IMR-90 (cell line): Measurements from ENCODE around the gene ITPK1. TPM values are rescaled to one million over a fixed set of nuclear protein-coding genes. Genes with fewer than 3 reads are reported as not detected.

Source experiments
- ATAC-seq: fragments of 200-7000 bp; cut with Tn5 transposase; 2 replicates; pipeline ENCODE4 v1.9.1; 2020; ENCODE audit warnings: low read depth, mild to moderate bottlenecking, moderate library complexity
- BruUV-seq: library from RNA; stranded (reverse); fragments of 400-500 nt; replicated peaks from 2 replicates; lab custom pipeline; 2021; lab: Mats Ljungman, UMichigan
- CTCF ChIA-PET: fragments of 300-600 bp; formaldehyde crosslinking; extraction: SDS; loops from one replicate; lab custom pipeline; 2021; ENCODE audit warnings: antibody characterized with exemption; lab: Yijun Ruan, JAX
- POLR2A ChIA-PET: fragments of 300-600 bp; sonication (Branson Sonifier 250); formaldehyde crosslinking; loops from one replicate; lab custom pipeline; 2022; ENCODE audit warnings: antibody characterized with exemption; ENCODE audit not compliant: unreplicated experiment; lab: Charles Lee
- DNase-seq: peaks from one replicate; pipeline ENCODE4 v3.0.0; 2013
- H2AFZ ChIP-seq: replicated peaks from 2 replicates; pipeline ENCODE3; 2013; ENCODE audit warnings: low read length, mild to moderate bottlenecking; ENCODE audit not compliant: poor library complexity
- H2AK5ac ChIP-seq: 2 replicates; pipeline ENCODE4 v1.6.1; 2013; ENCODE audit warnings: low read depth, low read length, inconsistent platforms
- H2AK9ac ChIP-seq: replicated peaks from 2 replicates; pipeline ENCODE3; 2013; ENCODE audit warnings: mild to moderate bottlenecking, low read depth, low read length, moderate library complexity; ENCODE audit not compliant: poor library complexity
- H2BK120ac ChIP-seq: 2 replicates; pipeline ENCODE4 v1.6.1; 2013; ENCODE audit warnings: low read depth, low read length, inconsistent platforms
- H2BK15ac ChIP-seq: 3 replicates; pipeline ENCODE4 v1.6.1; 2013; ENCODE audit warnings: low read depth, low read length, inconsistent platforms
- H2BK20ac ChIP-seq: 2 replicates; pipeline ENCODE4 v1.6.1; 2013; ENCODE audit warnings: low read depth, mild to moderate bottlenecking, inconsistent platforms, low read length, moderate library complexity
- H2BK5ac ChIP-seq: 2 replicates; pipeline ENCODE4 v1.6.1; 2013; ENCODE audit warnings: mild to moderate bottlenecking, low read depth, low read length, inconsistent platforms; ENCODE audit not compliant: poor library complexity, severe bottlenecking
- H3K14ac ChIP-seq: replicated peaks from 2 replicates; pipeline ENCODE4 v1.6.1; 2013; ENCODE audit warnings: low read depth, low read length, inconsistent platforms
- H3K18ac ChIP-seq: 2 replicates; pipeline ENCODE4 v1.6.1; 2013; ENCODE audit warnings: low read depth, low read length, control low read depth
- H3K23ac ChIP-seq: 2 replicates; pipeline ENCODE4 v1.6.1; 2013; ENCODE audit warnings: low read depth, low read length, inconsistent platforms
- H3K27ac ChIP-seq: 2 replicates; pipeline ENCODE4 v1.5.1; 2013; ENCODE audit warnings: mild to moderate bottlenecking, control low read depth, low read length; ENCODE audit not compliant: insufficient read depth
- H3K27me3 ChIP-seq: 2 replicates; pipeline ENCODE4 v1.6.1; 2013; ENCODE audit warnings: low read length; ENCODE audit not compliant: control insufficient read depth, insufficient read depth
- H3K36me3 ChIP-seq: 2 replicates; pipeline ENCODE4 v1.6.1; 2013; ENCODE audit warnings: low read length, mixed read lengths; ENCODE audit not compliant: control insufficient read depth, insufficient read depth
- H3K4ac ChIP-seq: 2 replicates; pipeline ENCODE4 v1.6.1; 2013; ENCODE audit warnings: low read depth, low read length, inconsistent platforms
- H3K4me1 ChIP-seq: 2 replicates; pipeline ENCODE4 v1.6.1; 2013; ENCODE audit warnings: low read length, mixed read lengths; ENCODE audit not compliant: control insufficient read depth, insufficient read depth
- H3K4me2 ChIP-seq: 2 replicates; pipeline ENCODE4 v1.6.1; 2013; ENCODE audit warnings: low read depth, mild to moderate bottlenecking, control low read depth, low read length, moderate library complexity
- H3K4me3 ChIP-seq: 2 replicates; pipeline ENCODE4 v1.5.1; 2013; ENCODE audit warnings: low read depth, mild to moderate bottlenecking, control low read depth, low read length, moderate library complexity; ENCODE audit not compliant: insufficient read depth
- H3K56ac ChIP-seq: 2 replicates; pipeline ENCODE4 v1.6.1; 2013; ENCODE audit warnings: low read length, inconsistent platforms; ENCODE audit not compliant: insufficient read depth; ENCODE audit errors: extremely low read depth
- H3K79me1 ChIP-seq, 2 experiments: 2 replicates each; pipeline ENCODE4 v1.6.1; 2013; ENCODE audit warnings: low read length in 2 of 2, inconsistent platforms in 1 of 2, low read depth in 1 of 2
- H3K9ac ChIP-seq: 2 replicates; pipeline ENCODE4 v1.6.1; 2013; ENCODE audit warnings: low read depth, low read length, control low read depth
- H3K9me1 ChIP-seq: 2 replicates; pipeline ENCODE4 v1.6.1; 2013; ENCODE audit warnings: low read length, inconsistent platforms; ENCODE audit not compliant: insufficient read depth
- H3K9me3 ChIP-seq: 2 replicates; pipeline ENCODE4 v1.6.1; 2013; ENCODE audit warnings: low read length; ENCODE audit not compliant: control insufficient read depth, insufficient read depth
- H4K20me1 ChIP-seq: 2 replicates; pipeline ENCODE4 v1.6.1; 2013; ENCODE audit warnings: low read length, inconsistent platforms; ENCODE audit not compliant: insufficient read depth
- H4K5ac ChIP-seq: 2 replicates; pipeline ENCODE4 v1.6.1; 2013; ENCODE audit warnings: mild to moderate bottlenecking, low read depth, low read length, control low read depth
- H4K8ac ChIP-seq, 2 experiments: 2 replicates each; pipeline ENCODE4 v1.6.1; 2013; ENCODE audit warnings: low read depth in 2 of 2, low read length in 2 of 2, control low read depth in 1 of 2, inconsistent platforms in 1 of 2
- H4K91ac ChIP-seq: 2 replicates; pipeline ENCODE4 v1.6.1; 2013; ENCODE audit warnings: low read depth, low read length, inconsistent platforms; ENCODE audit not compliant: insufficient read depth
- BHLHE40 ChIP-seq: fragments of 150-350 bp; IDR thresholded peaks from 2 replicates; pipeline ENCODE4 v1.6.1; 2016; ENCODE audit warnings: mild to moderate bottlenecking, low read depth, low read length
- MAZ ChIP-seq: IDR thresholded peaks from 2 replicates; pipeline ENCODE4 v1.6.1; 2012; ENCODE audit warnings: low read depth, mild to moderate bottlenecking, low read length, improper control_type of control experiment, moderate library complexity, borderline replicate concordance
- RFX5 ChIP-seq: IDR thresholded peaks from 2 replicates; pipeline ENCODE4 v1.8.0; 2012; ENCODE audit warnings: low read depth, mild to moderate bottlenecking, low read length, moderate library complexity
- WGBS, 2 experiments: methylation state at CpG; one replicate each; pipeline versions ENCODE4 v1.1.5 to v1.1.7; 2013; ENCODE audit warnings: missing lambda C conversion rate in 2 of 2; ENCODE audit not compliant: insufficient read length in 1 of 2; ENCODE audit errors: extremely low coverage in 2 of 2; 5-methylcytosine and 5-hydroxymethylcytosine counted together
- dilution Hi-C: fragments of 300-500 bp; cut with HindIII; formaldehyde crosslinking; loops from one replicate; pipeline ENCODE4 v1.14.3; 2018; ENCODE audit warnings: low sequenced_read_pairs; ENCODE audit not compliant: unreplicated experiment
- in situ Hi-C: fragments of 300-500 bp; cut with MboI; formaldehyde crosslinking; loops from 3 replicates; pipeline ENCODE4 v1.14.3; 2019; ENCODE audit warnings: low sequenced_read_pairs, inconsistent platforms, mixed read lengths
- intact Hi-C: fragments of 100-400 bp; cut with micrococcal nuclease; formaldehyde crosslinking; loops from 2 replicates; pipeline ENCODE4 v1.10.0; 2022
- polyA plus RNA-seq, 3 experiments: library from polyadenylated mRNA; depleted of rRNA; stranded (reverse); fragments of >200 nt; gene quantifications; 2 replicates each; pipeline ENCODE4 v1.2.3, GENCODE V29; 2012; ENCODE audit warnings: low replicate concordance in 1 of 3
- total RNA-seq: library from RNA; depleted of rRNA; stranded (reverse); fragments of >200 nt; gene quantifications from 2 replicates; pipeline ENCODE4 v1.2.3, GENCODE V29; 2012
- TF ChIP-seq, protein P1 (sequence below): fragments of 150-350 bp; IDR thresholded peaks from 2 replicates; pipeline ENCODE4 v1.6.1; 2017; ENCODE audit warnings: mild to moderate bottlenecking, antibody characterized with exemption, low read length, low read depth

ITPK1 gene
- total and polyA plus RNA-seq, 2 of the 4 experiments (the other 2 are of a cell fraction), result 21.7 to 26.9 TPM

DNA sequence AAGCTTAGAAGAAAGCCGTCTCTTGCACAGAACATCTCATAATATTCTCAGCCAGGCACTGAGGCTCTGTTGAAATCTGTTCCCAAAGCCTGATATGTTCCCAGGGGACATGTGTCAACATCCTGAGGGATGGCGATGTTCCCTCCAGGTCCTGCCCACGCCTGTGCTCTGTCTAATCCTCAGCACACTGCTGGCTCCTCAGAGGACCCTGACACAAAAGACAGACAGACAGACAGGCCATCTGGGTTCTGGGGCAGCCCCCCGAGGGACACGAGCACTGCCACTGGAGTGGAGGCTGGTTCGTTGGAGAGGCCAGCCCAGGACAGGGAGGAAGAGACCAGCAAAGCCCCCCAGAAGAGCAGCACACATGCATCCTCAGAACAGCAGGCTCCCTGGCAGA is 165.0 kb downstream of the ITPK1 start:
- intact Hi-C loops, result no loop called here
- Histone ChIP-seq H4K91ac (no peak overlapping the region), H2BK5ac (no peak overlapping the region), H2BK20ac (no peak overlapping the region), H2AK5ac (no peak overlapping the region), H3K36me3 (no peaks in the 10 kb centered on the region), H3K9ac (no peak overlapping the region), H4K5ac (no peak overlapping the region), H4K8ac (no peak overlapping the region), H3K27me3 (no peaks in the 10 kb centered on the region), H3K23ac (no peak overlapping the region), H3K9me3 (no peaks in the 10 kb centered on the region), H3K9me1 (no peaks in the 10 kb centered on the region), H2BK15ac (no peak overlapping the region), H2BK120ac (no peak overlapping the region), H3K14ac (no peak overlapping the region), H4K20me1 (no peaks in the 10 kb centered on the region; the same call in 1 of the 2 replicates), H3K4me1 (no peaks in the 10 kb centered on the region), H2AK9ac (no peak overlapping the region), H3K79me1 (no peaks in the 10 kb centered on the region), H2AFZ (no peak overlapping the region), H3K4me3 (no peak overlapping the region), H3K4ac (no peak overlapping the region), H3K4me2 (no peak overlapping the region), H3K18ac (no peak overlapping the region), H3K56ac (no peak overlapping the region), H3K27ac (no peak overlapping the region)
- DNase-seq (no peak), ATAC-seq (no peak)
- WGBS, 2 experiments, result 84% methylated on average over 3 of the region's 6 CpGs; no CpG with 5 or more reads in 1 of the 2 experiments
- POLR2A ChIA-PET, result no interaction called here
- dilution Hi-C loops, result no loop called here
- CTCF ChIA-PET, result no interaction called here
- TF ChIP-seq BHLHE40, result no peak
- TF ChIP-seq MAZ, result no peak
- TF ChIP-seq RFX5, result no peak
- TF ChIP-seq, protein P1, sequence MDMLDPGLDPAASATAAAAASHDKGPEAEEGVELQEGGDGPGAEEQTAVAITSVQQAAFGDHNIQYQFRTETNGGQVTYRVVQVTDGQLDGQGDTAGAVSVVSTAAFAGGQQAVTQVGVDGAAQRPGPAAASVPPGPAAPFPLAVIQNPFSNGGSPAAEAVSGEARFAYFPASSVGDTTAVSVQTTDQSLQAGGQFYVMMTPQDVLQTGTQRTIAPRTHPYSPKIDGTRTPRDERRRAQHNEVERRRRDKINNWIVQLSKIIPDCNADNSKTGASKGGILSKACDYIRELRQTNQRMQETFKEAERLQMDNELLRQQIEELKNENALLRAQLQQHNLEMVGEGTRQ, result no peak
- in situ Hi-C loops, result loop anchor here (5.0 kb wide), 1 partner anchor 187 kb away; no protein-coding TSS in a partner anchor
- BruUV-seq, result no TSS peak
